NB4 (cell line): ENCODE results near the gene CORIN.

ENCODE experiments used
- CTCF ChIP-seq: IDR thresholded peaks from one replicate; pipeline ENCODE4 v1.5.1; 2012; ENCODE audit warnings: low read depth, low read length
- MYC ChIP-seq: IDR thresholded peaks from 2 replicates; pipeline ENCODE4 v1.6.1; 2011; ENCODE audit warnings: low read depth, low read length
- POLR2A ChIP-seq: IDR thresholded peaks from 2 replicates; pipeline ENCODE4 v1.6.1; 2011; ENCODE audit warnings: mild to moderate bottlenecking; ENCODE audit not compliant: insufficient read length; ENCODE audit errors: extremely low read depth
- TF ChIP-seq, protein P1 (sequence below): IDR thresholded peaks from 2 replicates; pipeline ENCODE4 v1.6.1; 2011; ENCODE audit warnings: low read depth, low read length

DNA sequence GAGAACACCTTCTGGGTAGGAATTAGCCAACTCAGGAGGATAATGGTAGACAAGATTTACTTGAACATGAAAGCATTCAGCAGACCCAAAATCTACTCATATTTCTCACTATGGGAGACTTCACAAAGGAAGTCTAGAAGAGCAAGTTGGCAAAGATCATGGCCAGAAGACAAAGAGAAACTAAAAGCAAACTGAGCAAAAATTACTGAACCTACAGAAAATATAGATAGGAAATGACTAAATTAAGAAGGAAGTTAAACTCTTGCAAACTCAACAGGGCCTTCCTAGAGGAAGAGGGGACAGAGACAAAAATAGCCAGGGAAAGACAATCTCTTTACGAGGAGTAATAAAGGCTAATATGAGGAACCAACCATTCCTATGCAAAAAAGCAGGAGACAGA, 18.7 kb downstream of the CORIN start:
- TF ChIP-seq CTCF = no peak
- TF ChIP-seq POLR2A = no peak
- TF ChIP-seq MYC = no peak
- TF ChIP-seq, protein P1, sequence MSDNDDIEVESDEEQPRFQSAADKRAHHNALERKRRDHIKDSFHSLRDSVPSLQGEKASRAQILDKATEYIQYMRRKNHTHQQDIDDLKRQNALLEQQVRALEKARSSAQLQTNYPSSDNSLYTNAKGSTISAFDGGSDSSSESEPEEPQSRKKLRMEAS = no peak
